Activated naive CD8-positive, alpha-beta T cell treated with anti-CD3 and anti-CD28 coated beads, Interleukin-2, amount 10 ng/mL, durations not matched to agents 7 days and 5 days (primary cell): ENCODE results near the gene FAM53C. TPM values are rescaled to one million over a fixed set of nuclear protein-coding genes. Genes with fewer than 3 reads are reported as not detected.
A peak's percentile ranks its signal among the peaks of the same experiment; 100 is the strongest.
"Not testable (repeated sequence)": the region's sequence is repeated elsewhere in the genome, so short reads cannot be mapped to it uniquely, and the experiment has no call there.

Experiments used
- ATAC-seq: fragments of 150-1000 bp; cut with Tn5 transposase; one replicate; pipeline ENCODE4 v1.10.0; 2021; ENCODE audit warnings: low read depth, moderate library complexity
- POLR2A ChIA-PET: fragments of 350-600 bp; sonication (Branson Sonifier 250); formaldehyde crosslinking; loops from one replicate; lab custom pipeline; 2021; ENCODE audit warnings: antibody characterized with exemption; lab: Charles Lee
- DNase-seq: peaks from one replicate; pipeline ENCODE4 v3.0.0; 2021
- H3K27ac Mint-ChIP-seq: one replicate; pipeline ENCODE4 v1.8.0; 2022; ENCODE audit warnings: mild to moderate bottlenecking, mixed read lengths
- H3K27me3 Mint-ChIP-seq: one replicate; pipeline ENCODE4 v1.8.0; 2022; ENCODE audit warnings: mild to moderate bottlenecking, moderate library complexity, mixed read lengths
- H3K36me3 Mint-ChIP-seq: one replicate; pipeline ENCODE4 v1.8.0; 2021; ENCODE audit warnings: mild to moderate bottlenecking, mixed read lengths
- H3K4me1 Mint-ChIP-seq: one replicate; pipeline ENCODE4 v1.8.0; 2021; ENCODE audit warnings: mixed read lengths
- H3K4me3 Mint-ChIP-seq: one replicate; pipeline ENCODE4 v1.8.0; 2022; ENCODE audit warnings: mild to moderate bottlenecking, moderate library complexity, mixed read lengths
- H3K9me3 Mint-ChIP-seq: one replicate; pipeline ENCODE4 v1.8.0; 2021; ENCODE audit warnings: mixed read lengths
- total RNA-seq, 2 experiments: library from RNA; stranded (reverse); gene quantifications; one replicate each; pipeline ENCODE4 v1.2.3, GENCODE V29; 2021

The FAM53C gene
- 10 to 100 TPM; 29.3 to 31.2 TPM for total RNA-seq

- DNase-seq (peak; percentile 97), ATAC-seq (peak; percentile 88)
- H3K4me3 Mint-ChIP-seq, result peak within 1 kb of the TSS; percentile 90
- POLR2A ChIA-PET, result interaction anchor here (0.6 to 6.7 kb wide), 14 partner anchors 8 to 304 kb away, joined by 3 to 132 read pairs (median 4); partner anchors contain the start of genes BRD8, CDC23, EGR1 and ETF1
- peaks cover 2% of the 10 kb centered on the region for H3K27me3 Mint-ChIP-seq
- H3K4me1 Mint-ChIP-seq, result peaks cover 26% of the 10 kb centered on the region
- no peaks in the 10 kb centered on the region for H3K9me3 Mint-ChIP-seq
- peak within 1 kb of the TSS; percentile 98 for H3K27ac Mint-ChIP-seq
- peaks cover 7% of the 10 kb centered on the region for H3K36me3 Mint-ChIP-seq
Observed at GRCh38 chr5:138337685-138338410, at the start of gene FAM53C. Gene FAM53C (plus strand): TSS chr5:138338266. CDS start chr5:138341336, 3,070 bp downstream.

GRCh38 chr5:138289296-138289695 lies 48.8 kb upstream of the FAM53C start:
- peaks cover 21% of the 10 kb centered on the region for H3K36me3 Mint-ChIP-seq
- no peak overlapping the region for H3K27ac Mint-ChIP-seq
- no peak overlapping the region for H3K4me3 Mint-ChIP-seq
- ATAC-seq, result no peak
- DNase-seq, result no peak
- POLR2A ChIA-PET, result no interaction called here
- no peaks in the 10 kb centered on the region for H3K27me3 Mint-ChIP-seq
- no peaks in the 10 kb centered on the region for H3K9me3 Mint-ChIP-seq
- H3K4me1 Mint-ChIP-seq, result peaks cover 3% of the 10 kb centered on the region

GRCh38 chr5:138303372-138303771 lies 34.7 kb upstream of the FAM53C start:
- no peak for ATAC-seq
- peaks cover 23% of the 10 kb centered on the region for H3K36me3 Mint-ChIP-seq
- no peak overlapping the region for H3K27ac Mint-ChIP-seq

GRCh38 chr5:138305797-138306196 lies 32.3 kb upstream of the FAM53C start:
- DNase-seq (no peak), ATAC-seq (no peak)
- Mint-ChIP-seq H3K4me3 (no peak overlapping the region), H3K36me3 (peaks cover 22% of the 10 kb centered on the region), H3K27ac (no peak overlapping the region), H3K27me3 (no peaks in the 10 kb centered on the region), H3K9me3 (no peaks in the 10 kb centered on the region), H3K4me1 (no peaks in the 10 kb centered on the region)
- POLR2A ChIA-PET, result no interaction called here

More at GRCh38 chr5:138303372-138303771, 34.7 kb upstream of the FAM53C start:
- POLR2A ChIA-PET, result interaction anchor here (0.6 kb wide), 1 partner anchor 136 kb away, joined by 3 read pairs; no protein-coding TSS in a partner anchor
- H3K4me1 Mint-ChIP-seq, result no peaks in the 10 kb centered on the region
- DNase-seq, result no peak
- no peak overlapping the region for H3K4me3 Mint-ChIP-seq
- no peaks in the 10 kb centered on the region for H3K9me3 Mint-ChIP-seq
- H3K27me3 Mint-ChIP-seq, result no peaks in the 10 kb centered on the region

- Mint-ChIP-seq H3K27ac (no peak overlapping the region), H3K4me3 (no peak overlapping the region), H3K27me3 (no peaks in the 10 kb centered on the region), H3K9me3 (no peaks in the 10 kb centered on the region), H3K4me1 (no peaks in the 10 kb centered on the region), H3K36me3 (peaks cover 35% of the 10 kb centered on the region)
- ATAC-seq, result no peak
- DNase-seq, result no peak
- POLR2A ChIA-PET, result interaction anchor here (1.7 kb wide), 1 partner anchor 16 kb away, joined by 4 read pairs; the partner anchor contains the start of gene CDC25C
Observed at GRCh38 chr5:138315751-138316278, 22.3 kb upstream of the FAM53C start.

- ATAC-seq (no peak), DNase-seq (no peak)
- POLR2A ChIA-PET, result interaction anchor here (0.8 to 1.7 kb wide), 2 partner anchors 15 to 21 kb away, joined by 4 to 6 read pairs; partner anchors contain the start of gene CDC25C
- H3K27me3 Mint-ChIP-seq, result no peaks in the 10 kb centered on the region
- no peaks in the 10 kb centered on the region for H3K9me3 Mint-ChIP-seq
- no peak overlapping the region for H3K27ac Mint-ChIP-seq
- H3K36me3 Mint-ChIP-seq, result peaks cover 38% of the 10 kb centered on the region
- no peak overlapping the region for H3K4me3 Mint-ChIP-seq
- H3K4me1 Mint-ChIP-seq, result no peaks in the 10 kb centered on the region
Observed at GRCh38 chr5:138316355-138316754, 21.7 kb upstream of the FAM53C start.

- not testable (repeated sequence) for H3K27me3 Mint-ChIP-seq, H3K4me1 Mint-ChIP-seq, H3K9me3 Mint-ChIP-seq, H3K4me3 Mint-ChIP-seq, H3K27ac Mint-ChIP-seq, ATAC-seq, DNase-seq
- POLR2A ChIA-PET, result interaction anchor here (0.6 kb wide), 1 partner anchor 27 kb away, joined by 3 read pairs; no protein-coding TSS in a partner anchor
- H3K36me3 Mint-ChIP-seq, result peaks cover 30% of the 10 kb centered on the region
Observed at GRCh38 chr5:138318211-138318610, 19.9 kb upstream of the FAM53C start.

GRCh38 chr5:138330813-138331448 lies 7.1 kb upstream of the FAM53C start:
- no peak for ATAC-seq
- H3K9me3 Mint-ChIP-seq, result no peaks in the 10 kb centered on the region
- peak overlapping the region; percentile 87 for H3K4me3 Mint-ChIP-seq
- H3K36me3 Mint-ChIP-seq, result peaks cover 5% of the 10 kb centered on the region
- POLR2A ChIA-PET, result interaction anchor here (0.5 to 3.3 kb wide), 6 partner anchors 16 to 153 kb away, joined by 3 to 58 read pairs (median 4); partner anchors contain the start of genes CDC23, KDM3B and KIF20A
- DNase-seq, result no peak
- H3K4me1 Mint-ChIP-seq, result peaks cover 20% of the 10 kb centered on the region
- peak overlapping the region; percentile 92 for H3K27ac Mint-ChIP-seq
- H3K27me3 Mint-ChIP-seq, result peaks cover 2% of the 10 kb centered on the region

GRCh38 chr5:138331449-138332368 lies 6.4 kb upstream of the FAM53C start, which contains the start of gene CDC25C:
Gene CDC25C (minus strand): TSS chr5:138331804. CDS start chr5:138331180, 624 bp downstream.
- no peaks in the 10 kb centered on the region for H3K9me3 Mint-ChIP-seq
- ATAC-seq, result peak; percentile 100

GRCh38 chr5:138334867-138335447 lies 3.1 kb upstream of the FAM53C start:
- peaks cover 29% of the 10 kb centered on the region for H3K4me1 Mint-ChIP-seq
- no peak overlapping the region for H3K4me3 Mint-ChIP-seq
- peaks cover 2% of the 10 kb centered on the region for H3K27me3 Mint-ChIP-seq
- peaks cover 3% of the 10 kb centered on the region for H3K36me3 Mint-ChIP-seq
- ATAC-seq, result no peak
- no peak overlapping the region for H3K27ac Mint-ChIP-seq
- no peaks in the 10 kb centered on the region for H3K9me3 Mint-ChIP-seq
- POLR2A ChIA-PET, result no interaction called here
- DNase-seq, result no peak

More at GRCh38 chr5:138331449-138332368, 6.4 kb upstream of the FAM53C start, which contains the start of gene CDC25C:
- Mint-ChIP-seq H3K27me3 (peaks cover 2% of the 10 kb centered on the region), H3K4me3 (peak within 1 kb of the TSS; percentile 87), H3K4me1 (peaks cover 20% of the 10 kb centered on the region), H3K27ac (peak within 1 kb of the TSS; percentile 92), H3K36me3 (peaks cover 5% of the 10 kb centered on the region)
- peak; percentile 92 for DNase-seq
- POLR2A ChIA-PET, result interaction anchor here (0.5 to 3.3 kb wide), 12 partner anchors 10 to 212 kb away, joined by 3 to 58 read pairs (median 4); partner anchors contain the start of genes BRD8, CDC23, EGR1 and ETF1

GRCh38 chr5:138336952-138337684 lies 948 bp upstream of the FAM53C start:
- Mint-ChIP-seq H3K27ac (peak overlapping the region; percentile 98), H3K27me3 (peaks cover 2% of the 10 kb centered on the region), H3K4me3 (peak overlapping the region; percentile 90), H3K36me3 (peaks cover 7% of the 10 kb centered on the region), H3K4me1 (peaks cover 27% of the 10 kb centered on the region), H3K9me3 (no peaks in the 10 kb centered on the region)
- DNase-seq (no peak), ATAC-seq (peak; percentile 9)
- POLR2A ChIA-PET, result interaction anchor here (0.7 to 6.7 kb wide), 8 partner anchors 9 to 303 kb away, joined by 3 to 132 read pairs (median 6); partner anchors contain the start of genes BRD8, CDC23, EGR1 and ETF1
